ENCODE measurements around the gene PPP1R9A.

PPP1R9A gene

DNA sequence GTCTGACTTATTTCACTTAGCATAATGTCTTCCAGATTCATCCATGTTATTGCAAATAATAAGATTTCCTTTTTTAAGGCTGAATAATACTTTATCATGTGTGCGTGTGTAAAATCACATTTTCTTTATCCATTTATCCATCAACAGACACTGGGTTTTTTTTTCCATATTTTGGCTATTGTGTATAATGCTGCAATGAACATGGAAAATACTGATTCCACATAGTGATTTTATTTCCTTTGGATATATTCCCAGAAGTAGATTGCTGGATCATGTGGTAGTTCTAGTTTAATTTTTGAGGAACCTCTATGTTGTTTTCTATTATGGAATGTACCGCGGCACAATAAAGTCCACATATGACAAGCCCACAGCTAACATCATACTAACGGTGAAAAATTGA lies 236.9 kb downstream of the PPP1R9A start:
- DNase-seq (ENCODE audit: low read depth): no peak
- H3K4me3 ChIP-seq (ENCODE audit: control insufficient read depth, low read depth, low read length): no peak overlapping the region
- TF ChIP-seq, protein P1, sequence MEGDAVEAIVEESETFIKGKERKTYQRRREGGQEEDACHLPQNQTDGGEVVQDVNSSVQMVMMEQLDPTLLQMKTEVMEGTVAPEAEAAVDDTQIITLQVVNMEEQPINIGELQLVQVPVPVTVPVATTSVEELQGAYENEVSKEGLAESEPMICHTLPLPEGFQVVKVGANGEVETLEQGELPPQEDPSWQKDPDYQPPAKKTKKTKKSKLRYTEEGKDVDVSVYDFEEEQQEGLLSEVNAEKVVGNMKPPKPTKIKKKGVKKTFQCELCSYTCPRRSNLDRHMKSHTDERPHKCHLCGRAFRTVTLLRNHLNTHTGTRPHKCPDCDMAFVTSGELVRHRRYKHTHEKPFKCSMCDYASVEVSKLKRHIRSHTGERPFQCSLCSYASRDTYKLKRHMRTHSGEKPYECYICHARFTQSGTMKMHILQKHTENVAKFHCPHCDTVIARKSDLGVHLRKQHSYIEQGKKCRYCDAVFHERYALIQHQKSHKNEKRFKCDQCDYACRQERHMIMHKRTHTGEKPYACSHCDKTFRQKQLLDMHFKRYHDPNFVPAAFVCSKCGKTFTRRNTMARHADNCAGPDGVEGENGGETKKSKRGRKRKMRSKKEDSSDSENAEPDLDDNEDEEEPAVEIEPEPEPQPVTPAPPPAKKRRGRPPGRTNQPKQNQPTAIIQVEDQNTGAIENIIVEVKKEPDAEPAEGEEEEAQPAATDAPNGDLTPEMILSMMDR (conservative IDR thresholded peaks at IDR 0.05; ENCODE audit: control insufficient read depth, insufficient read depth, low read depth, low read length): no peak

GRCh38 chr7:95155965-95156364 lies 248.6 kb downstream of the PPP1R9A start:
- TF ChIP-seq, protein P1 (conservative IDR thresholded peaks at IDR 0.05; ENCODE audit: control insufficient read depth, insufficient read depth, low read depth, low read length): no peak
- DNase-seq (ENCODE audit: low read depth): no peak
- H3K4me3 ChIP-seq (ENCODE audit: control insufficient read depth, low read depth, low read length): no peak overlapping the region

GRCh38 chr7:95157381-95157780 lies 250.0 kb downstream of the PPP1R9A start:
- no peak for DNase-seq (ENCODE audit: low read depth)
- TF ChIP-seq, protein P1 (conservative IDR thresholded peaks at IDR 0.05; ENCODE audit: control insufficient read depth, insufficient read depth, low read depth, low read length): no peak
- H3K4me3 ChIP-seq (ENCODE audit: control insufficient read depth, low read depth, low read length): no peak overlapping the region

- no peak overlapping the region for H3K4me3 ChIP-seq (ENCODE audit: control insufficient read depth, low read depth, low read length)
- no peak for DNase-seq (ENCODE audit: low read depth)
- TF ChIP-seq, protein P1 (conservative IDR thresholded peaks at IDR 0.05; ENCODE audit: control insufficient read depth, insufficient read depth, low read depth, low read length): no peak
These were observed 262.3 kb downstream of the PPP1R9A start for GRCh38 chr7:95169678-95170077.

GRCh38 chr7:95172420-95172819 lies 265.0 kb downstream of the PPP1R9A start:
- H3K4me3 ChIP-seq (ENCODE audit: control insufficient read depth, low read depth, low read length): no peak overlapping the region
- TF ChIP-seq, protein P1 (conservative IDR thresholded peaks at IDR 0.05; ENCODE audit: control insufficient read depth, insufficient read depth, low read depth, low read length): no peak
- no peak for DNase-seq (ENCODE audit: low read depth)

DNA sequence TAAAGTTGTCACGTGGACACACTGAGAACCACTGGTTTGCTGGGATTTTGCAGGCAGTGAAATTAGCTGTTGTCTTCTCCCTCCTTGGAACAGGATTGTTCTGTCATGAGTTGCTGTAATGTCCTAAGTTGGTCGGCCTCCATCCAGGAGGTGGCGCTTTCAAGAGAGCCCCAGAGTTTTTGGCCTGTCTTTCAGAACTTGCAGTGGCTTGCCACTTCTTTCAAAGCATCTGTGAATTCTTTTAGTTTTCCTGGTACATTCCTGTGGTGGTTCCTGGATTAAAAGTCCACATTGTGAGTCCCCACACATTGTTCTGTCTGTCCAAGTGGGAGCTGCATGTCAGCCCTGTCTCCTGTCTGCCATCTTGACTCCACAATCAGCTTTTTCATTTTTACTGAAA lies 283.1 kb downstream of the PPP1R9A start:
- TF ChIP-seq, protein P1 (conservative IDR thresholded peaks at IDR 0.05; ENCODE audit: control insufficient read depth, insufficient read depth, low read depth, low read length): peak; percentile 26
- H3K4me3 ChIP-seq (ENCODE audit: control insufficient read depth, low read depth, low read length): no peak overlapping the region
- DNase-seq (ENCODE audit: low read depth): peak; percentile 5

DNA sequence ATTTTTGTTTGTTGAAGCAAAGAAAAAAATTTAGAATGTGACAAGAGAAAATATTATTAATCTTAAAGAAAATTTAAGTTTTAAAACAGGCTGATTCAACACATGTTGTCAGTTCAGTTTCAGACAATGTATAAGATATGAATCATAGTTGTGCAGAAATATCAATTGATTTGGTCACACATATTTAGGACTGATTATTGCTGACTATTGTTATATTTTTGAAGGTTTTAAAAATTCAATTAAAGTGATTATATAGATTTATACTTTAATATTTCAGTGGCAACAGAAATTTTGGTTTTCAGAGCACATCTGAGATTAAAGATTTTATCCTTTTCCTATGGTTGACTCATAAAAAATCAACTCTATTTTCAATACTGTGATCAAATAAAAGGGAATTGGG lies 284.4 kb downstream of the PPP1R9A start:
- TF ChIP-seq, protein P1 (conservative IDR thresholded peaks at IDR 0.05; ENCODE audit: control insufficient read depth, insufficient read depth, low read depth, low read length): no peak
- DNase-seq (ENCODE audit: low read depth): no peak
- H3K4me3 ChIP-seq (ENCODE audit: control insufficient read depth, low read depth, low read length): no peak overlapping the region
